GM19025 (cell line): Measurements from ENCODE around the gene ZFP64.
"Not testable (repeated sequence)": the region's sequence is repeated elsewhere in the genome, so short reads cannot be mapped to it uniquely, and the experiment has no call there.

Experiments
- ATAC-seq: cut with Tn5 transposase; IDR thresholded peaks from one replicate; pipeline ENCODE4 v1.9.1; 2021; ENCODE audit warnings: mild to moderate bottlenecking, low read depth, moderate library complexity; ENCODE audit not compliant: unreplicated experiment

ZFP64 gene

GRCh38 chr20:52207020-52207810 is 15.6 kb upstream of the ZFP64 start:
- ATAC-seq: no peak

DNA sequence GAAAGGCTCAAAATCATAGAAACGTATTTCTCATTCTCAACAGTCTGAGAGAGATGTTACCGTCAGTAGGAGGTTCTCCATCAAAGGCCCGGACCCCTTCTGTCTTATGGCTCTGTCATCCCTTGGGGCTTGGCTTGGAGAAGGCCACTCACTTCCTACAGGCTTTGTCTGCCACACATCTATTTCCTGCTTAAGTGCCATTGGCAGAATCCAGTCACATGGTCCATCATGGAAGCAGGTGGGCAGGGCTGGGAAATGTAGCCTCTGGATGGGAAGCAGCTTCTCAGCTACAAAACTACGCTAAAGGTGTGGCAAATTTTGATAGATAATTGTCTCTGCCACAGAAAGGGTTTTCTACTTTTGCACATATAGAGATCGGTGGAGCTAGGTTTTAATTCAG is 12.6 kb upstream of the ZFP64 start:
- ATAC-seq: no peak

DNA sequence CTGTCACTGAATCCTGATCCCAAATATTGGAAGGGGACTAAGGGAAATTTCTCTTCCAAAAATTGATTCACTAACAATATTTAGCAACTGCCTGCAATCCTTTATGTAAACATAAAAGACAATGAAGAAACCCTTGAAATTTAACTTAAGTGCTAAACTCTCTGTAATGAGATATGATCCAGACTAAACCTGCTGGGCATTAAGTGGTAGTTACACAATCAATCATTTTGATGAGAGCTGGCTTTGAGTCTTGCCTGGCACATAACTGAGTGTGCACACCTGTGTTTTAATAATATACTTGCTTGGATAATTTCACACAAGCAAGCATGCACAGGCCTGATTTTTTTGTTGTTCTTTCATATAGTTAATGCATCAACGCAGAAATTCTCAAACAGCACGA is 9.8 kb upstream of the ZFP64 start:
- ATAC-seq: no peak

- ATAC-seq: no peak
These were observed 9.3 kb upstream of the ZFP64 start for GRCh38 chr20:52200870-52201269.

DNA sequence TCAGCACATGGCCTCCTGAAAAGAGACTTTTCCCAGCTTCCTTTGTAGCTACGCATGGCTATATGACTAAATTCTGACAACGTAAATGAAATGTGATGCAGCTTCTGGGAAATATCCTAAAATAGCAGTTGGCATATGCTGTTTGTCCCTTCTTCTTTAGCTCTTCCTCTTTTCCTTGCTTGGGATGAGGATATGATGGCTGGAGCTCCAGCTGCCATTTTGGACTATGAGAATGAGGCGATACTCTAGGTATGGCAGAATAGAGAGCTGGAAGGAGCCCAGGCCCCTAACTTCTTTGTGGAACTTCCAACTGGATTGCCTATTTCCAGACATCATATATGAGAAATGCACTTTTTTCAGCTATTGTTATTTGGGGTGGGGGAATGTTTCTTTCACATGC is 5.3 kb upstream of the ZFP64 start:
- ATAC-seq: no peak

DNA sequence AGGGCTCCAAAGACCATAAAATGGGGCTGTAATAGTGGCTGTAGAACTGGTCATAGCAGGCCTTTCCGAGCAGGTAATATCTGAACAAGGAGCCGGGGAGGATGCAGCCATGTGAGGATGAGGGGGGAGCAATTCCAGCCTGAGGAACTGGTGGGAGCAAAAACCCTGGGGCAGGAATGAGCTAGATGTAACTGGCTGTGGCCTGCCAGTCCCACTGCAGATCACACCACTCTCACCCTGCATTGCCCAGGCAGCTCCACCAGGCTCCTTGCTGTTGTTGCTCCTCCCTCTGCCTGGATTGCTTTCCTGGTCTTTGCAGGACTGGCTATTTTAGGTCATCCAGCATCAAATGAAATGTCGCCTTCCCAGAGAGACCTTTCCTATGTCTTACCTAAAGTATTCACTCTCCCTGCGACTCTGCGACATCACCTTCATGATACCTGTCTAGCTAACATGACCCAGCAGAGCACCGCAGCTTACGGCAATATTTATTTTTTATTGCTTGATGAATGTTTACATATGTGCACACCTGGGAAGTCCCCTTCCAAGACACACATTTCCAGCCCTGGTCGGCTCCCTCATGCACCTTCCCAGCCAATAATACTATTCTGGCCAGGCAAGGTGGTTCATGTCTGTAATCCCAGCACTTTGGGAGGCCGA is 2.4 kb upstream of the ZFP64 start:
- no peak for ATAC-seq

DNA sequence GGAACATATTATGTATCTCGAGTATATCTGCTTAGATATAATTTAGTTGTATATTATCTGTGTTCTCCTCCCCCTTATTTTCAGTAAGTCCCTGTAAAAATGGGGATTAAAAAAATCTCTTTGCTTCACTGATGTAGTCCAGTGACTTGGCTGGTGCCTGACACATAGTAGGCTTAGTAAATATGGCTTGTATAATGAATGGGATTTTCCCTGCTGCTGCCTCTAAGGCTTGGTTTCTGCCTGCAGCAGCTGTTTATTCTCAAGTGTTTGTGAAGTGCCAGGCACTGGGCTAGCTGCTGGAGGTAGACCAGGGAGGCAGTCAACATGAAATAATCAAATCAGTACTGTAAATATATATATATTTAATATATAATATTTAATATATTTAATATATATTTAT is 1.6 kb upstream of the ZFP64 start:
- no peak for ATAC-seq

GRCh38 chr20:52192719-52193007 is 1.1 kb upstream of the ZFP64 start:
- not testable (repeated sequence) for ATAC-seq

- peak; percentile 33 for ATAC-seq
These were observed 538 bp upstream of the ZFP64 start for GRCh38 chr20:52191916-52192718.

DNA sequence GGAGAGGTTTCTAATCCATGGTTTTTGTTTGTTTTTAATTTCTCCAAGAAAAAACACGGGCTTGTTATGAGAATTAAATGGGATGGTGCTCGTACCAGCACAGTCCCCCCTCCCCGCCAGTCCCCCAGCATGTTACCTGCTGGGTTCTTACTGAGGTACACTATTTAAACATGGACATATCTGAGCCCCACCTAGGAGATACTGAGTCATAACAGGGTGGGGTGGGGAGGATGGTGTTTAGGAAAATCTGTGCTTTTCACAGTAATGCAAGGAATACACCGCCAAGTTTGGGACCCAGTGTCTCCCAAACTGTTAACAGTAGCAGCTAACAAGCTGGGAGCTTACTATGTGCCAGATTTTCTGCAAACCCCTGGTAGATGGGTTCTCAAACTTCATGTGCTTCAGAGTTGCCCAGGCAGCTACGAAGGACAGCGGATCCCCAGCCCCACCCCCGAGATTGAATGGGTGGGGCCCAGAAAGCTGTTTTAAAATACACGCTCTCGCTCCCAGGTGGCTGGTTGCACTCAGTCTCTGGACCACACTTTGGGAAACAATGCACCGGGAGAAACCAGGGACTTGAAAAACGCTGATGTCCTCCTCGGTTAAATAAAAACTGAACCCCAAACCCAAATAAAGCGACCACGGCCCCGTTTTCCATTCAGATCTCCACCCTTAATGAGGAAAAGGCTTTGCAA is 995 bp downstream of the ZFP64 start:
- no peak for ATAC-seq

- ATAC-seq: no peak
These were observed 9.8 kb downstream of the ZFP64 start for GRCh38 chr20:52181766-52182165.

- ATAC-seq: no peak
These were observed 11.3 kb downstream of the ZFP64 start for GRCh38 chr20:52180180-52180840.

- ATAC-seq: peak; percentile 84
These were observed 12.0 kb downstream of the ZFP64 start for GRCh38 chr20:52179331-52180179.

GRCh38 chr20:52178691-52179090 is 12.9 kb downstream of the ZFP64 start:
- ATAC-seq: no peak

DNA sequence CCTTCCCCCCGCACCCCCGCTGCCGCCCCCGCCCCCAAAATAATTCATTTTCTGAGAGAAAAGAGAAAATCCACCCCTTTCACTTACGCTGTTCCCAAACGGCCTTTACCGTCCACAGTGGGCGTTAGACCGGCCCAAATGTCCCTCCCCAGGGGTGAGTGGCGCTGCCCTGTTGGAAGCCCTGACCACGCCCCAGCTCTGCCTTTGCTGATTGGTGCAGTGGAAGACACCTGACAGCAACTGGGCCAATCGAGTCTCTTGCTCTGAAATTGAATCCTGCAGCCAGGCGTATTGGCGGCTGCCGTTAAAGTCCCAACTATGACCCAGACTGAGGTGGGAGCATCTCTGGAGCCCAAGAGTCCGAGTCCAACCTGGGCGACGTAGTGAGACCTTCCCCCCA is 15.7 kb downstream of the ZFP64 start:
- no peak for ATAC-seq

- ATAC-seq: peak; percentile 92
These were observed 19.1 kb downstream of the ZFP64 start for GRCh38 chr20:52172392-52173047.

- no peak for ATAC-seq
These were observed 20.6 kb downstream of the ZFP64 start for GRCh38 chr20:52171025-52171424.

DNA sequence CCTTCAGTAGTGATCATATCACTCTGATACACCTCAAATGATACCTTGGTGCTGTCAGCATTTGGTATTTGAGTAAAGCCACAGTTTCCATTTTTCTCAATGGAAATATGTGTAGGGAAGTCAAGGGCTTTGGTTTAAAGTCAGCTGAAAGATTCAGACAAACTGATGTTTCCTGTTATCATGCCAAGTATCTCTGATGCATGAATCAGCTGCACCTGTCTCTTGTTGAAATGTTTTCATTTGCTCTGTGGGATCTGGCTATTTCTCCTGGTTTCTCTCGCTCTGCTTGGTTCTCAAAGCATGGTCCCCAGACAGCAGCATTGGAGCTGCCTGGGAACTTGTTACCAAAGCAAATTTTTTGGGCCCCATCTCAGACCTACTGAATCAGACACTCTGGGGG is 23.5 kb downstream of the ZFP64 start:
- ATAC-seq: no peak

- no peak for ATAC-seq
These were observed 24.2 kb downstream of the ZFP64 start for GRCh38 chr20:52167232-52167840.
